Activated naive CD4-positive, alpha-beta T cell treated with anti-CD3 and anti-CD28 coated beads, Interleukin-2, amount 10 ng/mL, durations not matched to agents 7 days and 5 days (primary cell): Measurements from ENCODE around the gene GAREM1.

Experiments
- CTCF ChIA-PET: fragments of 350-600 bp; sonication (Branson Sonifier 250); formaldehyde crosslinking; loops from one replicate; lab custom pipeline; 2021; ENCODE audit warnings: antibody characterized with exemption; lab: Charles Lee
- DNase-seq: peaks from one replicate; pipeline ENCODE4 v3.0.0-alpha.2; 2020
- H3K27ac Mint-ChIP-seq: one replicate; pipeline ENCODE4 v1.8.0; 2021; ENCODE audit warnings: mild to moderate bottlenecking, moderate library complexity, mixed read lengths
- H3K27me3 Mint-ChIP-seq: one replicate; pipeline ENCODE4 v1.8.0; 2021; ENCODE audit warnings: mild to moderate bottlenecking, mixed read lengths
- H3K36me3 Mint-ChIP-seq: one replicate; pipeline ENCODE4 v1.8.0; 2021; ENCODE audit warnings: mixed read lengths
- H3K4me1 Mint-ChIP-seq: one replicate; pipeline ENCODE4 v1.8.0; 2021; ENCODE audit warnings: mixed read lengths
- H3K4me3 Mint-ChIP-seq: one replicate; pipeline ENCODE4 v1.8.0; 2021; ENCODE audit warnings: mild to moderate bottlenecking, moderate library complexity, mixed read lengths
- H3K9me3 Mint-ChIP-seq: one replicate; pipeline ENCODE4 v1.8.0; 2021; ENCODE audit warnings: mixed read lengths

GAREM1 gene

DNA sequence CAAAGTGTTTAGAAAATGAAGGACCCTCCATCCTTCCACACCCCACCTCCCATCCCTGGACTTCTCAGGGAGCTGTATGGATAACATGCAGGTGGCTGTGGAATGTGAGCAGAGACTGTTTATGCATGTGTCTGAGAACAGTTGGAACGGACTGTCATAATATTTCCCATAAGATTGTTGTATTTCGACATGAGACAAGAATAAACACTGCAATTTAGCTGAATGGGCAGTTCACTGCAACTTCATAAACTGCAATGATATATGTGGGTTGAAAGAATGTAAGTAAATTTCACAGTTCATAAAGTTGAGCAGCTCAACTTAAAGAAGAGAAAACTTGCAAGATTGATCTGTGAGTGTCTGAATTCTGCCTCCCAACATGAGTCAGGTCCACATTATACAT lies 206.3 kb downstream of the GAREM1 start:
- no peaks in the 10 kb centered on the region for H3K36me3 Mint-ChIP-seq
- peaks cover 4% of the 10 kb centered on the region for H3K27me3 Mint-ChIP-seq
- H3K27ac Mint-ChIP-seq, result no peak overlapping the region
- CTCF ChIA-PET, result no interaction called here
- no peaks in the 10 kb centered on the region for H3K9me3 Mint-ChIP-seq
- DNase-seq, result no peak
- no peak overlapping the region for H3K4me3 Mint-ChIP-seq
- H3K4me1 Mint-ChIP-seq, result no peaks in the 10 kb centered on the region

DNA sequence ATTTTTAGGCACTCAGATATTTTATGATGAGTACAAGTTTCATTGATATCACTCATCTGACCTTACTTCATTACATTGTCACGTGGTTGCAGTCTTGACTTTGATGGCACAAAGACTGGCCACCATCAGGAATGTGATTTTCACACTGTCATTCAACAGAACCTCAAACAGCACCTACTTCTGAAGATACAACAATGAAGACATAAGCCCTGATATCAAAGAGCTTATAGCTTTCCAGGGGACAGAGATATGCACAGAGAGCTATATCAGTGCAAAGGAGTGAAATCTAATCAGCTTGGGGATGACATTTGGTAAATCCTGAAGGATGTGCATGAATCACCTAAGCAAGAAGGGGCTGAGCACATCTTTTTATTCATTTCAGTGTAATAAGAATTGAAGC lies 208.6 kb downstream of the GAREM1 start:
- Mint-ChIP-seq H3K9me3 (no peaks in the 10 kb centered on the region), H3K4me3 (no peak overlapping the region), H3K27ac (no peak overlapping the region), H3K27me3 (peaks cover 4% of the 10 kb centered on the region), H3K4me1 (no peaks in the 10 kb centered on the region), H3K36me3 (no peaks in the 10 kb centered on the region)
- CTCF ChIA-PET, result no interaction called here
- DNase-seq, result no peak

DNA sequence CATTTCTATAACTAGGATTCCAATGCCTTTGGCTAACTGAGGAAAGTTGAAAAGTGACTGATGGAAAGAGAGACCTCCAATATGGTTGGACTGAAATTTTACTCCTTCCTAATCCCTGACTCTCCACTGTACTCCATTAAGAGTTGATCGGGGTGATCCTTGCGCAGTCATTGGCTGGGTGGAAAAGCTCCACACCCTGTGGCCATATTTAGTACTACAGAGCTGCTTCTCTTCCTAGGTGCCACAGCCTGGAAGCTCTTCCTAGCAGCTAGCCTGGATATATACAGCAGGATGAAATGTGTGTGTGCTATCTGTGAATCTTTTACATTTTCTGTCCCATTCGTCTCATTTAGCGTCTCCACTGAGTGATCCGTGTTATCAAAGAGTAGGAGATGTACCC lies 209.7 kb downstream of the GAREM1 start:
- Mint-ChIP-seq H3K4me1 (no peaks in the 10 kb centered on the region), H3K4me3 (no peak overlapping the region), H3K27ac (no peak overlapping the region), H3K9me3 (no peaks in the 10 kb centered on the region), H3K27me3 (peaks cover 4% of the 10 kb centered on the region), H3K36me3 (no peaks in the 10 kb centered on the region)
- DNase-seq, result no peak
- CTCF ChIA-PET, result interaction anchor here (1.2 to 2.1 kb wide), 2 partner anchors 11 to 15 kb away, joined by 3 to 7 read pairs; no protein-coding TSS in a partner anchor

DNA sequence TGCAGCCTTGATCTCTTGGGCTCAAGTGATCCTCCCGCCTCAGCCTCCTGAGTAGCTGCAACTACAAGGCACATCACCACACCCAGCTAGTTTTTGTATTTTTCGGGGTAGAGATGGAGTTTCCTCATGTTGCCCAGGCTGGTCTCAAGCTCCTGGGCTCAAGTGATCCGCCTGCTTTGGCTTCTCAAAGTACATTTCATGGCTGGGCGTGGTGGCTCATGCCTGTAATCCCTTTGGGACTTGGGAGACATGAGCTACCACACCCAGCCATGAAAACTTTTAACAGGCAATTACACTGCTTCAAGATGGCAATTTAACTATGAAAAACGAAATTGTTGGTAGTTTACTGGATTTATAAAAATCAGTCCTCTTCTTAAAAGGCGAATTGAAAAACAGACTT lies 211.1 kb downstream of the GAREM1 start:
- no peak for DNase-seq
- Mint-ChIP-seq H3K27me3 (peaks cover 4% of the 10 kb centered on the region), H3K36me3 (no peaks in the 10 kb centered on the region), H3K9me3 (no peaks in the 10 kb centered on the region), H3K27ac (no peak overlapping the region), H3K4me1 (no peaks in the 10 kb centered on the region), H3K4me3 (no peak overlapping the region)
- CTCF ChIA-PET, result interaction anchor here (2.1 kb wide), 1 partner anchor 12 kb away, joined by 7 read pairs; no protein-coding TSS in a partner anchor

DNA sequence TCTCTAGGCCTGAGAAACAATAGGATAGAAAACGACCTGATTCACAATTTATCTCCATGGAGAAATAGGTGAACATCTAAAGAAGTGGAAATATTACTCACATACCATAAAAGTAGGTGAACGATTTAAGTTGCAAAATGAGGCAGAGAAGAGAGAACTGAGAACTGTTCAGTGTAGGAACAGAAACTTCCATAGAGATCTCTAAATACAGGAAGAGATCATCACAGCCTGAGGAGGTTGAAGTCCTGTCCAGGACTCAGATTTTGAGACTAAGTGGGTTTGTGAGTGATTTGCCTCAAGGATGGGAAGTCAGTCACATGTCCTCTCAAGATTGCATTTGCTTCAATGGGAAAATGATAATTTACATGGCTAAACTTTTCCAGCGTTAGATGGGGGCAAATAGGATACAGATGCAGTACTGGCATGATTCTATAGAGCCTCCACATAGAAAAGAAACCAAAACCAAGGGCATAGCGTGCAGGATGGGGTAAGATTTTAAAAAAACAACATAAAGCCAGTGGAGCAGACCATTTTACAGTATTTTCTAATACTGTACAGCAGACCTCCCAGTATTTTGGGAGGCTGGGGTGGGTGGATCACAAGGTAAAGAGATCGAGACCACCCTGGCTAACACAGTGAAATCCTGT lies 212.0 kb downstream of the GAREM1 start:
- Mint-ChIP-seq H3K4me1 (no peaks in the 10 kb centered on the region), H3K27me3 (peaks cover 4% of the 10 kb centered on the region), H3K36me3 (no peaks in the 10 kb centered on the region), H3K9me3 (no peaks in the 10 kb centered on the region), H3K4me3 (no peak overlapping the region), H3K27ac (no peak overlapping the region)
- CTCF ChIA-PET, result no interaction called here
- no peak for DNase-seq

DNA sequence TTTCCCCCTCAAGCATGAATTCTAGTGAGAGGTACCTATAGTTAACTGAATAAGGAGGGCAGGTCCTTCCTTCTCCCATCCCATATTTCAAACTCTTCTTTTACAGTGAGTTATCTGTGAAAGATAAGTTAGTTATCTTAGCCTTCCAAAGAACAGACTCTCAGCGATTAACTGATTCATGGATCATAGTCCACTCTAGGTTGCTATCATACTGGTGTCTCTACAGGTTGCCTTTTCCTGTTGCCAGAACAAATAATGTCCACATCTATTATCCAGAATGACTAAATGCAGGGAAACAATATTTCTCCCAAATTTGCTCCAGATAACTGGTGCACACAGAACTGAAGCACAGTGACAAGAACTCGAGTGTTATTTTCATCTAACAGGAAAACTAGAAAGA lies 212.5 kb downstream of the GAREM1 start:
- Mint-ChIP-seq H3K4me3 (no peak overlapping the region), H3K36me3 (no peaks in the 10 kb centered on the region), H3K4me1 (no peaks in the 10 kb centered on the region), H3K27me3 (peaks cover 4% of the 10 kb centered on the region), H3K27ac (no peak overlapping the region), H3K9me3 (no peaks in the 10 kb centered on the region)
- DNase-seq, result no peak
- CTCF ChIA-PET, result no interaction called here

DNA sequence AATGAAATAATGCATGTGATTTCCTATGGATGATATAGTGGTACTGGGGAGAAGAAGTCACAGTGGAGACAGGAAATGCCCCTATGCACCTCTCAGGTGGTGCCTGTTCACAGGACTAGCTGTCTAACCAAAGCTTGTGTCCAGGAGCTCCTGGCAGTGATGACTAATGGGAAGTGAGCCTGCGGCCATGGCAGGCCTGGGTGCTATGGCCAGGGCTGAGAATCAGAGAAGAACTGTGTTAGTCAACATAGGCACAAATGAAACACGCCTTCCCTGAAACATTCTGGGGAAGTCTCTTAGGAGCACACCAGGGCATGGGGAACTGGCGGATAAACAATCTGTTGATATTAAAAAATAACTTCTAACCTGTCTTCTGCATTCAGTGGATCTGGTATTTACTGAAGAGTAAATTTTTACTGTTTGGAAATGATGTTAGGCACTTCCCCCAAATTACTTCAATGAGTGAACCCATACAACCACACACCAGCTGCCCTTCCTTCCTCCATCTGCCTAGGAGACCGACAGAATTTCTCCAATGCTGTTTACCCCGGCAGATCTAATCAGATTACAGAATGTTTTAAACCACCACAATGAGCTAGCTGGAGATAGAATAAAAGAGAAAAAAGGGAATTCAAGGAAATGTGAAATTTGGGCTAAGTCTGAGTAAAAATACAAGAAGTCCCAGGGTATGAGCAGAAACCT lies 213.4 kb downstream of the GAREM1 start:
- no peaks in the 10 kb centered on the region for H3K36me3 Mint-ChIP-seq
- no peaks in the 10 kb centered on the region for H3K9me3 Mint-ChIP-seq
- CTCF ChIA-PET, result interaction anchor here (0.6 to 0.8 kb wide), 2 partner anchors 16 to 32 kb away, joined by 3 read pairs; no protein-coding TSS in a partner anchor
- no peak overlapping the region for H3K27ac Mint-ChIP-seq
- no peaks in the 10 kb centered on the region for H3K4me1 Mint-ChIP-seq
- H3K4me3 Mint-ChIP-seq, result no peak overlapping the region
- DNase-seq, result no peak
- peaks cover 4% of the 10 kb centered on the region for H3K27me3 Mint-ChIP-seq

DNA sequence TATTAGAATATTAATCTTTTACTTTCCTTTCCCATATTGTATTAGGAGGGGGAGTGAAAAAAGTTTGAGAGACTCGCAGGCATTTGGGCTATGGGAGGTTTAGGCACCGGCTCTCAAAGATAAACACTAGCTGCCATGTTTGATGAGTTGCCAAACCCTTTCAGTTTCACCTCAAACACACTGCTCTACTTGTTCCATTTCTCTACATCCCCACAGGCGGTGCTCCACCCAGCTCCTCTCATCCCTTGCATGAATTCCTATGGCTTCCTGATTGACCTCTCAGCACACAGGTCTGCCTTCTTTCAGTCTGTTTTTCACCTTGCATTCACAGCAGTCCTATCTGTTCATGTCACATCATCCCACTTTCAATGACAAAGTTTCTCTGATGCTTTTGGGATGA lies 215.1 kb downstream of the GAREM1 start:
- H3K27ac Mint-ChIP-seq, result no peak overlapping the region
- H3K4me3 Mint-ChIP-seq, result no peak overlapping the region
- H3K9me3 Mint-ChIP-seq, result no peaks in the 10 kb centered on the region
- H3K36me3 Mint-ChIP-seq, result no peaks in the 10 kb centered on the region
- peaks cover 4% of the 10 kb centered on the region for H3K27me3 Mint-ChIP-seq
- CTCF ChIA-PET, result interaction anchor here (1.6 kb wide), 1 partner anchor 16 kb away, joined by 7 read pairs; no protein-coding TSS in a partner anchor
- no peak for DNase-seq
- H3K4me1 Mint-ChIP-seq, result no peaks in the 10 kb centered on the region

DNA sequence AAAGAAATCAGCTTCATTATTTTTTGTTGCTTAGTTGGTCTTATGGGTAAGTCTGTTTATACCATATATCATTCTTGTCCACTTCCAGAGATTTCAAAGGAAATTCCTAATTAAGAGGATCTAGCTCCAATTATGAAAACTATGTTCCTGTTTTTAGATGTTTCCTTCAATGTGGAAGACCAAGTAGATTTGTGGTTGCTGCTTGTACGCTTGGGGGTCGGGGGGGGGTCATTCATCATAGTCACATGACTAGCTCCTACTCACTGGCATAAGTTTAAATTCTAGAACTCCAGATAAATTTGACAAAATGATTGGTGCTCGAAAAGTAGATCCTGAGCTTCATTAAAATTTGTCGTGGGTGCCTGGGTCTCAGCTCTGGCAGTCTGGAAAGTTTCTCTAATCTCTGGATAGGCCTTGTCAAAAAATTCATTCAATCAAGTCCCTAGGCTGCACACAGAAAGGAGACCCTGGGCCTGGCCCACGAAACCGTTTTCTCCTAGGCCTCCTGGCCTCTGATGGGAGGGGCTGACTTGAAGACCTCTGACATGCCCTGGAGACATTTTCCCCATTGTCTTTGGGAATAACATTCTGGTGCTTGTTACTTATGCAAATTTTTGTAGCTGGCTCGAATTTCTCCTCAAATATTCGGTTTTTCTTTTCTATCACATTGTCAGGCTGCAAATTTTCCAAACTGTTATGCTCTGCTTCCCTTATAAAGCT lies 218.4 kb downstream of the GAREM1 start:
- CTCF ChIA-PET, result no interaction called here
- no peaks in the 10 kb centered on the region for H3K36me3 Mint-ChIP-seq
- no peaks in the 10 kb centered on the region for H3K4me1 Mint-ChIP-seq
- no peaks in the 10 kb centered on the region for H3K9me3 Mint-ChIP-seq
- H3K27me3 Mint-ChIP-seq, result peaks cover 3% of the 10 kb centered on the region
- no peak overlapping the region for H3K4me3 Mint-ChIP-seq
- no peak overlapping the region for H3K27ac Mint-ChIP-seq
- DNase-seq, result no peak

DNA sequence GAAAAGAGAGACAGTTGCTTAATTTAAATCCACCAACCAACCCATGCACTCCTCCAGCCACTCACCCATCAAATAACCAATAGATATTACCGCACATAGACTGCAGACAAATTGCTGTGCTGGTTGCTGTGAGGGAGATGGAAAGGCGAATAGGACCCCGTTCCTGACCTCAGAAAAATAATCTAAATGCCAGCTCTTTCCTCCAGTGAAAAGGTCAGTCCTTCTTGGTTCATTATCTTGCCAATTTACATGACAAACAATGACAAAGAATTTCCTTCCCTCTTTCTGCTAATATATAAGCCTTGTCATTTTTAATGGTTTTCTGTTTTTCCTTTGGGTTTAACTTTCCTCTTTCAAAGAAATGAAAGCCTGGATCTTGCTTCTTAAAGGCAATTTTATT lies 219.2 kb downstream of the GAREM1 start:
- Mint-ChIP-seq H3K36me3 (no peaks in the 10 kb centered on the region), H3K9me3 (no peaks in the 10 kb centered on the region), H3K27me3 (peaks cover 3% of the 10 kb centered on the region), H3K4me3 (no peak overlapping the region), H3K27ac (no peak overlapping the region), H3K4me1 (no peaks in the 10 kb centered on the region)
- no peak for DNase-seq
- CTCF ChIA-PET, result no interaction called here

DNA sequence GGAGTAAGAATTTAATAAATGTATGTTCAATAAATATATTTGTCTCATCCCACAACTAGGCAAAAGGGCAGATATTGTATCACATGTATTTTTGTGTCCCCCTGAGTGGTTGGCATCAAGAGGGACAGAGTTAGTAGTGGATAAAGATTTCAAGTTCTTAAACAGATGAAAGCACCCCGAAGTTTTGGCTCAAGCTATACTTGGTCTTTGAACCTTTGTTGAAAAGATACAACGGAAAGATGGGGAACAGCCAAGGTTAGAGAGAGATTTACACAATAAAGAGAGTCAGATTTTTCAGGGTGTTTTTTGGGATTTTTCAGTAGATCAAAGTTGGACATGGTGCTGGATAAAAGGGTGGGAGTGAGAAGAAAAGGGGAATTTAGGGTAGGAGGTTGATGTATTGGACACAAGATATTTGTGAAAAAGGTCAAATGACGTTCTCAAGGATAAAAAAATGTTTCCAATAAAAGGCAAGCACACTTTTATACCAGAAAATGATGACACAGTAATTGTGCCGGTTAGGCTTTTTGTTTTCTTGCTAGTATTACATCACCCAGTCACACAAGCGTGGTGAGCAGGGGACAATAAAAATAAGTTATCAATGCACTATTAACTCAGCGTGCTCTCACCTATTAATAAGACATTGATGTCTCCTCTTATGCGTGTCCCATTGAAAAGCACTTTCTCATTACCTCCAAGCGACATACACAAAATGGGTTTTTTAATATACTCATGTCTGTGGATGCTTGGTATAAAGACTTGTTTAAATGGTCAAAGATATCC lies 221.3 kb downstream of the GAREM1 start:
- Mint-ChIP-seq H3K36me3 (no peaks in the 10 kb centered on the region), H3K4me3 (no peak overlapping the region), H3K27ac (no peak overlapping the region), H3K4me1 (no peaks in the 10 kb centered on the region), H3K9me3 (no peaks in the 10 kb centered on the region), H3K27me3 (peaks cover 3% of the 10 kb centered on the region)
- CTCF ChIA-PET, result interaction anchor here (1.5 kb wide), 1 partner anchor 22 kb away, joined by 4 read pairs; no protein-coding TSS in a partner anchor
- DNase-seq, result no peak

DNA sequence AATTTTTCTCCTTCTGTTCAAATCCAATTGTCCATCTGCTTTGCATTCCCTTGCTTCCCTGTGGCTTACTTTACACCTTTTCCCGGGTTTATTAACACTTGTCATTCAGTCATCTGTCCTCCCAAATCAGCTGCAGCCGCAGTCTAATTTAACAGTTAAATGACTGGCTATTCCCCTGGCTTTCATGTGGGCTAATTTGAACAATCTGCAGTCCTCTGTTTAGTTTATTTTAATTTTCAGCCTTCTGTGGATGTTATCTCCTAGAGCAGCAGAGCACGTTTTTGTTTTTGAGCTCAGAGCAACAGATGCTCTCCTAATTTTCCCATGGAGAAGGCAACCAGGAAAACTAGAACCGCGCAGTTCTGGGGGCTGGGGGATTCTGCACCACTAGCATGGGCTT lies 225.8 kb downstream of the GAREM1 start:
- H3K4me3 Mint-ChIP-seq, result no peak overlapping the region
- peaks cover 9% of the 10 kb centered on the region for H3K27me3 Mint-ChIP-seq
- DNase-seq, result no peak
- H3K36me3 Mint-ChIP-seq, result no peaks in the 10 kb centered on the region
- no peaks in the 10 kb centered on the region for H3K9me3 Mint-ChIP-seq
- no peak overlapping the region for H3K27ac Mint-ChIP-seq
- H3K4me1 Mint-ChIP-seq, result no peaks in the 10 kb centered on the region
- CTCF ChIA-PET, result no interaction called here

DNA sequence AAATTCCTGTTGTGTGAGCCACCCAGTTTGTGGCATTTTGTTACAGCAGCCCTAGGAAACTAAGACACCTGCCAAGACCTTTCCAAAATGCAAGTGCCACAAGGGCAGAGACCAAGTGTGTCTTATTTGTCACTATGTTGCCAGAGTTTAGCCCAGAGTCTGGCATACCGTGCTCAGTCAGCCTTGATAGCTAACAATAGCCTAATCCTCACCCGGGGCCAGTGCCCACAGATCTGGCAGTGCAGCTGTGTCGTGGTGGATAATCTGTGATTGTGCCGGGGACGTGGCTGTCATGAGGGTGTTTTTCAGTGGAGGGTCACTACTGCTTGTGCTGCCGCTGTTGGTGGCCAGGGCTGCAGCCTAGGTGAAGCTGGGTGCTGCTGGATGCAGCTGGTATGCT lies 227.3 kb downstream of the GAREM1 start:
- Mint-ChIP-seq H3K36me3 (no peaks in the 10 kb centered on the region), H3K4me3 (no peak overlapping the region), H3K9me3 (no peaks in the 10 kb centered on the region), H3K4me1 (no peaks in the 10 kb centered on the region), H3K27ac (no peak overlapping the region), H3K27me3 (peaks cover 14% of the 10 kb centered on the region)
- CTCF ChIA-PET, result no interaction called here
- no peak for DNase-seq

DNA sequence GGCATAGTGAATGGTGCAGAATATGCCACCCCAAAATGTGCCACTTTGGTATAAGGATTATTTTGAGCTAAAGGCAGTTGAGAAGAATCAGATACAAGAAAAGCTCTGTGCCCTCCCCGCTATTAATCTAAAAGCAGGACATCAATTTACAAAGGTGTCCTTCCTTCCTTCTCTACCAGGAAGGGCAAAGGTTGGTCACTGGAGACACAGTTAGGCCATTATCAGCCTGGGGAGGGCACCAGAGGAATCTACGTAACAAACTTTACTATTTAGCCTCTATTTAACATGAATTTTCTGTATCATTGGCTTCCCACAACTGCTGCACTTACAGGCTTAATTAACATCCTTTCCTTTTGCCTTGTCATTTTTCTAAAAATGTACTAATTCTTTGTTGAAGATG lies 228.3 kb downstream of the GAREM1 start:
- Mint-ChIP-seq H3K4me1 (no peaks in the 10 kb centered on the region), H3K27ac (no peak overlapping the region), H3K9me3 (no peaks in the 10 kb centered on the region), H3K36me3 (no peaks in the 10 kb centered on the region), H3K27me3 (peaks cover 11% of the 10 kb centered on the region), H3K4me3 (no peak overlapping the region)
- no peak for DNase-seq
- CTCF ChIA-PET, result interaction anchor here (0.6 kb wide), 1 partner anchor 221 kb away, joined by 3 read pairs; no protein-coding TSS in a partner anchor
